Measurements from ENCODE around the gene MALAT1.

Gene MALAT1

GRCh38 chr11:65498727-65498976, 193 bp upstream of the MALAT1 start:
- Histone ChIP-seq H3K9me3 (ENCODE audit: low read length) (no peaks in the 10 kb centered on the region), H2AFZ (ENCODE audit: low read length) (no peak overlapping the region), H3K4me3 (ENCODE audit: low read depth, low read length, poor library complexity, severe bottlenecking) (peak overlapping the region; percentile 77)

GRCh38 chr11:65499713-65500386, 1.0 kb downstream of the MALAT1 start:
- Histone ChIP-seq H3K27ac (ENCODE audit: low read depth, low read length, poor library complexity, severe bottlenecking) (peak overlapping the region; percentile 99), H3K79me2 (ENCODE audit: insufficient read depth, low read length) (peaks cover 60% of the 10 kb centered on the region), H3K9ac (ENCODE audit: low read length) (peak overlapping the region; percentile 99), H3K9me3 (ENCODE audit: low read length) (no peaks in the 10 kb centered on the region), H3K27me3 (ENCODE audit: insufficient read depth, low read length) (no peaks in the 10 kb centered on the region), H3K4me2 (ENCODE audit: low read length) (peak overlapping the region; percentile 95), H4K20me1 (ENCODE audit: insufficient read depth, low read length) (no peaks in the 10 kb centered on the region), H3K36me3 (ENCODE audit: insufficient read depth, low read length) (peaks cover 59% of the 10 kb centered on the region), H3F3A (ENCODE audit: insufficient read depth, low read length) (peaks cover 58% of the 10 kb centered on the region), H3K4me1 (ENCODE audit: insufficient read depth, low read length, severe bottlenecking) (peaks cover 53% of the 10 kb centered on the region), H2AFZ (ENCODE audit: low read length) (no peak overlapping the region), H3K9me2 (ENCODE audit: low read depth, low read length) (no peaks in the 10 kb centered on the region), H3K4me3 (ENCODE audit: low read depth, low read length, poor library complexity, severe bottlenecking) (peak overlapping the region; percentile 77)
- TF ChIP-seq EZH2 (IDR thresholded peaks at IDR 0.05; ENCODE audit: borderline replicate concordance, low read length) (no peak), CTCF (IDR thresholded peaks at IDR 0.05; ENCODE audit: low read length) (no peak)

More at GRCh38 chr11:65498727-65498976, 193 bp upstream of the MALAT1 start:
- H3K4me2 ChIP-seq (ENCODE audit: low read length): peak overlapping the region; percentile 95
- peaks cover 53% of the 10 kb centered on the region for H3K4me1 ChIP-seq (ENCODE audit: insufficient read depth, low read length, severe bottlenecking)
- peak overlapping the region; percentile 99 for H3K9ac ChIP-seq (ENCODE audit: low read length)
- H4K20me1 ChIP-seq (ENCODE audit: insufficient read depth, low read length): no peaks in the 10 kb centered on the region
- peaks cover 46% of the 10 kb centered on the region for H3F3A ChIP-seq (ENCODE audit: insufficient read depth, low read length)
- no peak for TF ChIP-seq EZH2 (IDR thresholded peaks at IDR 0.05; ENCODE audit: borderline replicate concordance, low read length)
- TF ChIP-seq CTCF (IDR thresholded peaks at IDR 0.05; ENCODE audit: low read length): no peak
- no peaks in the 10 kb centered on the region for H3K27me3 ChIP-seq (ENCODE audit: insufficient read depth, low read length)
- H3K79me2 ChIP-seq (ENCODE audit: insufficient read depth, low read length): peaks cover 48% of the 10 kb centered on the region
- peaks cover 47% of the 10 kb centered on the region for H3K36me3 ChIP-seq (ENCODE audit: insufficient read depth, low read length)
- peak overlapping the region; percentile 99 for H3K27ac ChIP-seq (ENCODE audit: low read depth, low read length, poor library complexity, severe bottlenecking)
- no peaks in the 10 kb centered on the region for H3K9me2 ChIP-seq (ENCODE audit: low read depth, low read length)

DNA sequence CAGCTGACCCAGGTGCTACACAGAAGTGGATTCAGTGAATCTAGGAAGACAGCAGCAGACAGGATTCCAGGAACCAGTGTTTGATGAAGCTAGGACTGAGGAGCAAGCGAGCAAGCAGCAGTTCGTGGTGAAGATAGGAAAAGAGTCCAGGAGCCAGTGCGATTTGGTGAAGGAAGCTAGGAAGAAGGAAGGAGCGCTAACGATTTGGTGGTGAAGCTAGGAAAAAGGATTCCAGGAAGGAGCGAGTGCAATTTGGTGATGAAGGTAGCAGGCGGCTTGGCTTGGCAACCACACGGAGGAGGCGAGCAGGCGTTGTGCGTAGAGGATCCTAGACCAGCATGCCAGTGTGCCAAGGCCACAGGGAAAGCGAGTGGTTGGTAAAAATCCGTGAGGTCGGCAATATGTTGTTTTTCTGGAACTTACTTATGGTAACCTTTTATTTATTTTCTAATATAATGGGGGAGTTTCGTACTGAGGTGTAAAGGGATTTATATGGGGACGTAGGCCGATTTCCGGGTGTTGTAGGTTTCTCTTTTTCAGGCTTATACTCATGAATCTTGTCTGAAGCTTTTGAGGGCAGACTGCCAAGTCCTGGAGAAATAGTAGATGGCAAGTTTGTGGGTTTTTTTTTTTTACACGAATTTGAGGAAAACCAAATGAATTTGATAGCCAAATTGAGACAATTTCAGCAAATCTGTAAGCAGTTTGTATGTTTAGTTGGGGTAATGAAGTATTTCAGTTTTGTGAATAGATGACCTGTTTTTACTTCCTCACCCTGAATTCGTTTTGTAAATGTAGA, 1.7 kb downstream of the MALAT1 start:
- peaks cover 66% of the 10 kb centered on the region for H3K36me3 ChIP-seq (ENCODE audit: insufficient read depth, low read length)
- peaks cover 62% of the 10 kb centered on the region for H3K79me2 ChIP-seq (ENCODE audit: insufficient read depth, low read length)
- peak overlapping the region; percentile 99 for H3K27ac ChIP-seq (ENCODE audit: low read depth, low read length, poor library complexity, severe bottlenecking)
- H3K4me2 ChIP-seq (ENCODE audit: low read length): peak overlapping the region; percentile 95
- peak overlapping the region; percentile 77 for H3K4me3 ChIP-seq (ENCODE audit: low read depth, low read length, poor library complexity, severe bottlenecking)
- H2AFZ ChIP-seq (ENCODE audit: low read length): no peak overlapping the region
- H4K20me1 ChIP-seq (ENCODE audit: insufficient read depth, low read length): no peaks in the 10 kb centered on the region
- H3K9me2 ChIP-seq (ENCODE audit: low read depth, low read length): no peaks in the 10 kb centered on the region
- peaks cover 65% of the 10 kb centered on the region for H3F3A ChIP-seq (ENCODE audit: insufficient read depth, low read length)
- H3K9me3 ChIP-seq (ENCODE audit: low read length): no peaks in the 10 kb centered on the region
- peak overlapping the region; percentile 99 for H3K9ac ChIP-seq (ENCODE audit: low read length)
- no peaks in the 10 kb centered on the region for H3K27me3 ChIP-seq (ENCODE audit: insufficient read depth, low read length)
- H3K4me1 ChIP-seq (ENCODE audit: insufficient read depth, low read length, severe bottlenecking): peaks cover 57% of the 10 kb centered on the region
- TF ChIP-seq EZH2 (IDR thresholded peaks at IDR 0.05; ENCODE audit: borderline replicate concordance, low read length) (no peak), CTCF (IDR thresholded peaks at IDR 0.05; ENCODE audit: low read length) (no peak)
